Gastroesophageal sphincter (tissue), 3 donors: ENCODE data around the gene NRXN3.

Experiments
- CTCF ChIP-seq, 4 experiments: fragments of 200-600 bp in 2 of 4; fragments of 450-650 bp in 2 of 4; sonication (generic) in 1 of 4; IDR thresholded peaks; one replicate each; pipeline ENCODE4 v1.5.1; 2017 to 2019; ENCODE audit warnings: antibody characterized with exemption in 4 of 4, mild to moderate bottlenecking in 2 of 4, moderate library complexity in 2 of 4
- POLR2A ChIP-seq, 2 donors: fragments of 450-650 bp; IDR thresholded peaks; one replicate each; pipeline ENCODE4 v1.6.1; 2017; ENCODE audit warnings: antibody characterized with exemption in 2 of 2, mild to moderate bottlenecking in 2 of 2, moderate library complexity in 1 of 2
- POLR2AphosphoS5 ChIP-seq: sonication (generic); formaldehyde crosslinking; IDR thresholded peaks from one replicate; pipeline ENCODE4 v1.6.1; 2017; ENCODE audit warnings: antibody characterized with exemption

- TF ChIP-seq POLR2AphosphoS5: no peak
- no peak for TF ChIP-seq CTCF (IDR thresholded peaks at IDR 0.05)
- TF ChIP-seq POLR2A (IDR thresholded peaks at IDR 0.05): no peak
Observed at GRCh38 chr14:79482825-79483224, 1312.7 kb downstream of the NRXN3 start.
